Measurements from ENCODE around the gene DPP6. TPM values are rescaled to one million over a fixed set of nuclear protein-coding genes. Genes with fewer than 3 reads are reported as not detected.

DPP6 gene
- total RNA-seq, 4 donors from 2014 or later: 0.94 to 1.9 TPM; not detected in 2

GRCh38 chr7:154287356-154287755 is 235.2 kb downstream of the DPP6 start:
- no peak for DNase-seq
- ATAC-seq: no peak

GRCh38 chr7:154289119-154289518 is 236.9 kb downstream of the DPP6 start:
- intact Hi-C loops (cut with DNase I; ENCODE audit: low total_unique reads) (no loop called here), in situ Hi-C loops (cut with MboI; ENCODE audit: low sequenced_read_pairs in 4 of 4) (no loop called here)
- H3K27me3 ChIP-seq: no peaks in the 10 kb centered on the region
- no peaks in the 10 kb centered on the region for H3K36me3 ChIP-seq
- ATAC-seq (no peak), DNase-seq (no peak)
- TF ChIP-seq CTCF (IDR thresholded peaks at IDR 0.05 in 4 of 5, conservative IDR thresholded peaks at IDR 0.05 in 1 of 5): no peak
- TF ChIP-seq POLR2A (IDR thresholded peaks at IDR 0.05): no peak
- no peaks in the 10 kb centered on the region for H3K9me3 ChIP-seq
- H3K27ac ChIP-seq: no peak overlapping the region
- no peak overlapping the region for H3K4me3 ChIP-seq
- no peaks in the 10 kb centered on the region for H3K4me1 ChIP-seq

More at GRCh38 chr7:154287356-154287755, 235.2 kb downstream of the DPP6 start:
- H3K27me3 ChIP-seq: no peaks in the 10 kb centered on the region
- no peak overlapping the region for H3K4me3 ChIP-seq
- no peak for TF ChIP-seq POLR2A (IDR thresholded peaks at IDR 0.05)
- TF ChIP-seq CTCF (IDR thresholded peaks at IDR 0.05 in 4 of 5, conservative IDR thresholded peaks at IDR 0.05 in 1 of 5): no peak
- intact Hi-C loops (cut with DNase I; ENCODE audit: low total_unique reads) (no loop called here), in situ Hi-C loops (cut with MboI; ENCODE audit: low sequenced_read_pairs in 4 of 4) (no loop called here)
- H3K27ac ChIP-seq: no peak overlapping the region
- no peaks in the 10 kb centered on the region for H3K9me3 ChIP-seq
- no peaks in the 10 kb centered on the region for H3K4me1 ChIP-seq
- no peaks in the 10 kb centered on the region for H3K36me3 ChIP-seq

GRCh38 chr7:154296443-154296842 is 244.2 kb downstream of the DPP6 start:
- H3K4me3 ChIP-seq: no peak overlapping the region
- no peak overlapping the region for H3K27ac ChIP-seq
- no peaks in the 10 kb centered on the region for H3K27me3 ChIP-seq
- in situ Hi-C loops (cut with MboI; ENCODE audit: low sequenced_read_pairs in 4 of 4): no loop called here
- ATAC-seq: no peak
- H3K4me1 ChIP-seq: no peaks in the 10 kb centered on the region
- H3K36me3 ChIP-seq: no peaks in the 10 kb centered on the region
- intact Hi-C loops (cut with DNase I; ENCODE audit: low total_unique reads): no loop called here
- no peak for TF ChIP-seq CTCF (IDR thresholded peaks at IDR 0.05 in 4 of 5, conservative IDR thresholded peaks at IDR 0.05 in 1 of 5)
- no peak for TF ChIP-seq POLR2A (IDR thresholded peaks at IDR 0.05)
- no peak for DNase-seq
- H3K9me3 ChIP-seq: no peaks in the 10 kb centered on the region

GRCh38 chr7:154299736-154300135 is 247.5 kb downstream of the DPP6 start:
- ATAC-seq (no peak), DNase-seq (no peak)
- in situ Hi-C loops (cut with MboI; ENCODE audit: low sequenced_read_pairs in 4 of 4) (no loop called here), intact Hi-C loops (cut with DNase I; ENCODE audit: low total_unique reads) (loop anchor here (10.0 kb wide), 1 partner anchor 205 kb away; no protein-coding TSS in a partner anchor)
- Histone ChIP-seq H3K9me3 (no peaks in the 10 kb centered on the region), H3K36me3 (no peaks in the 10 kb centered on the region), H3K27me3 (no peaks in the 10 kb centered on the region), H3K4me3 (no peak overlapping the region), H3K4me1 (no peaks in the 10 kb centered on the region), H3K27ac (no peak overlapping the region)
- TF ChIP-seq POLR2A (IDR thresholded peaks at IDR 0.05): no peak
- TF ChIP-seq CTCF (IDR thresholded peaks at IDR 0.05 in 4 of 5, conservative IDR thresholded peaks at IDR 0.05 in 1 of 5): no peak

- intact Hi-C loops (cut with DNase I; ENCODE audit: low total_unique reads): loop anchor here (10.0 kb wide), 1 partner anchor 202 kb away; no protein-coding TSS in a partner anchor
- H3K4me1 ChIP-seq: no peaks in the 10 kb centered on the region
- no peak overlapping the region for H3K27ac ChIP-seq
- ATAC-seq (no peak), DNase-seq (no peak)
- TF ChIP-seq POLR2A (IDR thresholded peaks at IDR 0.05) (no peak), CTCF (IDR thresholded peaks at IDR 0.05 in 4 of 5, conservative IDR thresholded peaks at IDR 0.05 in 1 of 5) (no peak)
- H3K36me3 ChIP-seq: no peaks in the 10 kb centered on the region
- in situ Hi-C loops (cut with MboI; ENCODE audit: low sequenced_read_pairs in 4 of 4): no loop called here
- no peak overlapping the region for H3K4me3 ChIP-seq
- no peaks in the 10 kb centered on the region for H3K9me3 ChIP-seq
- peaks cover 4 to 6% (median 5%) of the 10 kb centered on the region in 3 donors for H3K27me3 ChIP-seq
Measured at GRCh38 chr7:154302380-154302779, 250.2 kb downstream of the DPP6 start.
